K562 treated with DMSO at 1 percent for 48 hours (cell line): ENCODE data around the gene OR8B2. TPM values are rescaled to one million over a fixed set of nuclear protein-coding genes. Genes with fewer than 3 reads are reported as not detected.

Experiments used
- total RNA-seq: library from RNA; unstranded; fragments of 300-600 nt; gene quantifications from 2 replicates; pipeline ENCODE4 v1.2.3, GENCODE V29; 2022; ENCODE audit warnings: low replicate concordance; ENCODE audit errors: extremely low read depth

The OR8B2 gene, protein sequence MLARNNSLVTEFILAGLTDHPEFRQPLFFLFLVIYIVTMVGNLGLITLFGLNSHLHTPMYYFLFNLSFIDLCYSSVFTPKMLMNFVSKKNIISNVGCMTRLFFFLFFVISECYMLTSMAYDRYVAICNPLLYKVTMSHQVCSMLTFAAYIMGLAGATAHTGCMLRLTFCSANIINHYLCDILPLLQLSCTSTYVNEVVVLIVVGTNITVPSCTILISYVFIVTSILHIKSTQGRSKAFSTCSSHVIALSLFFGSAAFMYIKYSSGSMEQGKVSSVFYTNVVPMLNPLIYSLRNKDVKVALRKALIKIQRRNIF
- total RNA-seq, result not detected in 2 replicates

DNA sequence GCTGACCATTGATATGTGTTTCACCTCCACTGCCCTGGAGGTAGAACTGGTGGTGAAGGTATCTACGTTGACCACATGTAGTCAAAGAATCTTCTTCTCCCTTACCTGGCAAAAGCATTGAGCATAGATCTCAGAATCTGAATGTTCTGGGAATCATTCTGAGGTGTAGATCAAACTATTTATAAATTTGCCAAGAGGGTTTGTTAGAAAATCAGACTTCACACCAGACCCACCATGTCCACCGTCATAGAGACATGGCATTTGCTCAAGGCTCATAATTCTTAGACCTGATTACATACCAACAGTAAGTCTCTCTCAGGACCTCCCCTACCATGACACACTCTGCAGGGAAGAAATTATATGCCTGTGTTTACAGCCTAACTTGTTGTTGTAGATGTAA is at the start of gene OR8B2:
Gene OR8B2, minus strand, starts transcription at position 101 of the 400 bp plus-strand sequence. CDS start 1,156 bp downstream, outside the sequence.

DNA sequence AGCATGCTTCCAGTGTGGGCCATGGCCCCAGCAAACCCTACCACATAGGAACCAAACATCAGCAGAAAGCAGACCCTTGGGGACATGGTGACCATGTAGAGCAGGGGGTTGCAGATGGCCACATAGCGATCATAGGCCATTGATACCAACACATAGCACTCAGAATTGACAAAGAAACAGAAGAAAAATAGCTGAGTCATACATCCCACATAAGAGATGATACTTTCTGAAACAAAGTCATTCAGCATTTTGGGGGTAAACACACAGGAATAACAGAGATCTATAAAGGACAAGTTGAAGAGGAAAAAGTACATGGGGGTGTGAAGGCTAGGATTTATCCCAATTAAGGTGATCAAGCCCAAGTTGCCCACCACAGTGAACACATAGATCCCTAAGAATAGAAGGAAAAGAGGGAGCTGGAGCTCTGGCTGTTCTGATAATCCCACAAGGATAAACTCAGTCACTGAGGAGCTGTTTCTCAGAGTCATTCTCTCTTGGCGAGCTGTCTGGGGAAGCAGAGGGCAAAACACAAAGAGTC is 40.2 kb upstream of the OR8B2 start, which contains the start of gene OR8B4:
Gene OR8B4, minus strand, starts transcription at position 488 of the 538 bp plus-strand sequence. Its CDS starts 0 bp downstream, at position 488.

DNA sequence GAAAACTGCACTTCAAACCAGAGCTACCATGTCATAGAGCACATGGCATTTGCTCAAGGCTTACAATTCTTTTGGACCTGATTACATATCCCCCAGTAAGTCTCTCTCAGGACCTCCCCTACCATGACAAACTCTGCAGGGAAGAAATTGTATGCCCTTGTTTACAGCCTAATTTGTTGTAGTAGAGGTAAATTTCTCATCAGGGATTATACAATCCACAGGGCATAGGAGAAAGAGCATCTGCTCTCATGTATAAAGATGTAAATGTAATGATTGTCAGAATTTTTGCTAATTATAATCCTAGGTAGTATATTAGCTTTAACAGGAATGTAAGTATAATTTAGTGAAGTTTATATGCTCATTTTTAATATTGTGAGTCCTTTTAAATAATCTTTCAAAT is 14.6 kb upstream of the OR8B2 start, which contains the start of gene OR8B3:
Gene OR8B3, minus strand, starts transcription at position 101 of the 400 bp plus-strand sequence. CDS start 1,673 bp downstream, outside the sequence.

Other genes starting within 250 kb of the OR8B2 start
- not detected in 2 replicates for gene OR10D3, start 201.2 kb downstream of the OR8B2 start, total RNA-seq
- not detected in 2 replicates for gene OR8G1, start 143.4 kb downstream of the OR8B2 start, total RNA-seq
- gene OR8G5, start 128.1 kb downstream of the OR8B2 start, total RNA-seq, result not detected in 2 replicates
- not detected in 2 replicates for gene OR8D1, start 70.5 kb downstream of the OR8B2 start, total RNA-seq
- gene OR8D2, start 64.3 kb downstream of the OR8B2 start, total RNA-seq, result not detected in 2 replicates
- not detected in 2 replicates for gene OR8B3, start 14.5 kb upstream of the OR8B2 start, total RNA-seq
- gene OR8B4, start 40.4 kb upstream of the OR8B2 start, total RNA-seq, result not detected in 2 replicates
- not detected in 2 replicates for gene OR8B8, start 61.2 kb upstream of the OR8B2 start, total RNA-seq
- not detected in 2 replicates for gene OR8B12, start 159.2 kb upstream of the OR8B2 start, total RNA-seq
- gene OR8A1, start 185.5 kb upstream of the OR8B2 start, total RNA-seq, result not detected in 2 replicates
- gene PANX3, start 226.9 kb upstream of the OR8B2 start, total RNA-seq, result not detected in 2 replicates
- gene TBRG1, start 238.4 kb upstream of the OR8B2 start, total RNA-seq, result not detected in 2 replicates